Neural cell (in vitro differentiated cells): ENCODE results near the gene UGT3A1.

Experiments used
- CTCF ChIP-seq: fragments of 450-650 bp; IDR thresholded peaks from 2 replicates; pipeline ENCODE4 v1.5.1; 2014; ENCODE audit warnings: antibody characterized with exemption, mild to moderate bottlenecking, moderate library complexity; ENCODE audit not compliant: poor library complexity, severe bottlenecking
- EZH2 ChIP-seq: fragments of 200-600, 300-800 bp; shearing (Covaris generic), sonication (generic); IDR thresholded peaks from 2 replicates; pipeline ENCODE4 v1.6.1; 2014; ENCODE audit warnings: antibody characterized with exemption, low read length, borderline replicate concordance, mild to moderate bottlenecking; ENCODE audit not compliant: insufficient read depth, poor library complexity, severe bottlenecking
- POLR2AphosphoS5 ChIP-seq: IDR thresholded peaks from 2 replicates; pipeline ENCODE4 v1.6.1; 2012
- TAF1 ChIP-seq: IDR thresholded peaks from 2 replicates; pipeline ENCODE4 v1.6.1; 2012; ENCODE audit warnings: low read depth

GRCh38 chr5:36009698-36010097 is 18.5 kb upstream of the UGT3A1 start:
- TF ChIP-seq POLR2AphosphoS5 (no peak), CTCF (no peak), TAF1 (no peak), EZH2 (no peak)
